ENCODE measurements around the gene PTP4A1.

PTP4A1 gene

DNA sequence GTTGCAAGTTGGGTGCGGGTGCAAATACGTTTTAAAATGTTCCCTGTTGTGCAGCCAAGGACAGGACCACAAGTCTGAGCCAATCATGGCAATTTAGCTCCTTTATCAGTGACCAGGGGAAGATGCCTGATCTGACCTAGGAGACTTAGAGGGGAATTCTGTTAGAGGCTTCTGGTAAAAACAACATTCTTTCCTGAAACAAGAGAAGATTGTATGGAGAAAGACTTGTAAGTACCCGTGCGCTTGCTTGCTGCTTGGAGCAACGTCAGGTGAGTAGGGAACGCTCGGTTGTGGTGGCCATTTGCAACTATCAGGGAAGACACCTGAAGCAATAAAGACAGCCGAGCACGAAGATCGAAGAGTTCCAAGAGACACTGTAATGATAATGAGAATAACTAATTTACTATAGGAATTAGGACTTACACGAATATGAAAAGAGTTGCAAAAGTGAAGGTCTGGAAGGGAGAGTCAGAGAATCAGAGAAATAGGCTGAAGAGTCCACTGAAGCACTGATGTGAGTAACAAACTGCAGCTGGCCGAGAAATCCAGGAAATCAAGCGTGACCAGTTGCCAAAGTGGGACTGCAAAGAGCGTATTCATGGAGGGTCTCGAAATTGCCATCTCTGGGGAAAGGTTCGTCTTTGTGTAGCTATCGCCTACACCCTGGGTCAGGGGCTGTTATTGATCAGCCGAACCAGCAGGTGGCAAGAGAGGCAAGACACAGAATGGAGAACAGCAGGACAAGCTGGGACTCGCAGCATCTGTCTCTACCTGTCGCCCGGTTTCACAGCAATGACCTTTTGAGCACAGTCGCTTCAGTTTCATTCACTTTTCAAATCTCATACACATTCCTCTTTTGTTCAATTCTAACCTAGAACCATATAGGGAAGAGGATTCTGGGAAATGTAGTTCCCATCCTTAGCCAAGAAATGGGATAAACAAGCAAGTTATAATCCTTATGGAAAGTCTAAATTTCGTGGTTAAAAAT, 26.1 kb downstream of the PTP4A1 start:
- H2AFZ ChIP-seq (ENCODE audit: low read length), result peak overlapping the region; percentile 89
- H2AK5ac ChIP-seq (ENCODE audit: low read depth, low read length), result no peak overlapping the region
- H3K18ac ChIP-seq (ENCODE audit: low read length), result peak overlapping the region; percentile 39
- no CpG with 5 or more reads among the region's 23 CpGs for WGBS, 2 donors (ENCODE audit: extremely low coverage in 2 of 2, insufficient read length in 2 of 2, insufficient replicate concordance in 1 of 2)
- H3K9me3 ChIP-seq (replicated peaks in 1 of 2; ENCODE audit: control insufficient read depth in 2 of 2, insufficient read depth in 1 of 2, low read depth in 1 of 2, low read length in 2 of 2), result no peaks in the 10 kb centered on the region
- H3K4me2 ChIP-seq (ENCODE audit: insufficient read depth, low read length, poor library complexity, severe bottlenecking), result peak overlapping the region; percentile 69
- no peaks in the 10 kb centered on the region for H3K79me1 ChIP-seq (ENCODE audit: low read depth, low read length)
- no peaks in the 10 kb centered on the region for H3K36me3 ChIP-seq (replicated peaks in 1 of 2; ENCODE audit: control insufficient read depth in 2 of 2, insufficient read depth in 2 of 2, low read length in 2 of 2)
- H3K27me3 ChIP-seq (ENCODE audit: control insufficient read depth in 3 of 3, insufficient read depth in 3 of 3, low read depth in 1 of 3, low read length in 3 of 3), result no peaks in the 10 kb centered on the region
- no peak overlapping the region for H3K23ac ChIP-seq (ENCODE audit: low read depth, low read length, poor library complexity)
- H2BK120ac ChIP-seq (ENCODE audit: low read depth, low read length), result no peak overlapping the region
- no peak overlapping the region for H2BK12ac ChIP-seq (ENCODE audit: low read length)
- H4K91ac ChIP-seq (ENCODE audit: low read depth, low read length, poor library complexity), result no peak overlapping the region
- no peak overlapping the region for H3K4ac ChIP-seq (ENCODE audit: low read length)
- no peak overlapping the region for H3K9ac ChIP-seq (ENCODE audit: low read depth, low read length, poor library complexity)
- peak; percentile 60 for DNase-seq (ENCODE audit: low spot score)
- H3K27ac ChIP-seq (replicated peaks; ENCODE audit: low read length), result no peak overlapping the region
- no peak overlapping the region for H2BK5ac ChIP-seq (ENCODE audit: low read length)
- no peak overlapping the region for H3K14ac ChIP-seq (ENCODE audit: low read length)
- no peak overlapping the region for H2BK15ac ChIP-seq (ENCODE audit: low read length)
- H3K4me1 ChIP-seq (ENCODE audit: control insufficient read depth in 2 of 2, insufficient read depth in 1 of 2, low read depth in 1 of 2, low read length in 2 of 2), result no peaks in the 10 kb centered on the region
- H3K4me3 ChIP-seq (ENCODE audit: low read length in 2 of 2), result peak overlapping the region; percentile 52 to 83
- H4K8ac ChIP-seq (ENCODE audit: low read depth, low read length), result no peak overlapping the region

DNA sequence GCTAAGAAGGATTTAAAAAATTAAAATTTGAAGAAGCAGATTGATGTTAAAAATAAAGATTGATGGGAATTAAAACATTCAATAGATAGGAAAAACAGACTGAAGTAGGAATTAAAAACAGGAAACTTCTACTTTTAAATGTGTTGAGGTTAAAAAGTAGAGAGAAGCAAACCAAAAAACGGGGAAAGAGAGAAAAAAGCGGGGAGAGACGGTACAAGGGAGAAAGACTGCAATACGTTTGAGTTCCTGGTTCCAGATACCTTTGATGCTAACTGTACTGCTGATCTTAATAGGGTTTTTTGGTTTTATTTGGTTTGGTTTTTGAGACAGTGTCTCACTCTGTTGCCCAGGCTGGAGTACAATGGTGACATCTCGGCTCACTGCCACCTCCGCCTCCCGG, 27.0 kb downstream of the PTP4A1 start:
- no peaks in the 10 kb centered on the region for H3K36me3 ChIP-seq (replicated peaks in 1 of 2; ENCODE audit: control insufficient read depth in 2 of 2, insufficient read depth in 2 of 2, low read length in 2 of 2)
- no peak overlapping the region for H2BK5ac ChIP-seq (ENCODE audit: low read length)
- H3K27ac ChIP-seq (replicated peaks; ENCODE audit: low read length), result no peak overlapping the region
- H3K27me3 ChIP-seq (ENCODE audit: control insufficient read depth in 3 of 3, insufficient read depth in 3 of 3, low read depth in 1 of 3, low read length in 3 of 3), result no peaks in the 10 kb centered on the region
- H3K9me3 ChIP-seq (replicated peaks in 1 of 2; ENCODE audit: control insufficient read depth in 2 of 2, insufficient read depth in 1 of 2, low read depth in 1 of 2, low read length in 2 of 2), result no peaks in the 10 kb centered on the region
- no peak overlapping the region for H3K4me2 ChIP-seq (ENCODE audit: insufficient read depth, low read length, poor library complexity, severe bottlenecking)
- H3K4ac ChIP-seq (ENCODE audit: low read length), result no peak overlapping the region
- H3K14ac ChIP-seq (ENCODE audit: low read length), result no peak overlapping the region
- no peak overlapping the region for H3K9ac ChIP-seq (ENCODE audit: low read depth, low read length, poor library complexity)
- no peak overlapping the region for H2AK5ac ChIP-seq (ENCODE audit: low read depth, low read length)
- no peak overlapping the region for H2BK120ac ChIP-seq (ENCODE audit: low read depth, low read length)
- no peak overlapping the region for H4K91ac ChIP-seq (ENCODE audit: low read depth, low read length, poor library complexity)
- no peak overlapping the region for H4K8ac ChIP-seq (ENCODE audit: low read depth, low read length)
- H3K79me1 ChIP-seq (ENCODE audit: low read depth, low read length), result no peaks in the 10 kb centered on the region
- no peak overlapping the region for H3K23ac ChIP-seq (ENCODE audit: low read depth, low read length, poor library complexity)
- H3K4me1 ChIP-seq (ENCODE audit: control insufficient read depth in 2 of 2, insufficient read depth in 1 of 2, low read depth in 1 of 2, low read length in 2 of 2), result no peaks in the 10 kb centered on the region
- no CpG with 5 or more reads among the region's 7 CpGs for WGBS, 2 donors (ENCODE audit: extremely low coverage in 2 of 2, insufficient read length in 2 of 2, insufficient replicate concordance in 1 of 2)
- peak overlapping the region; percentile 89 for H2AFZ ChIP-seq (ENCODE audit: low read length)
- DNase-seq (ENCODE audit: low spot score), result no peak
- no peak overlapping the region for H2BK12ac ChIP-seq (ENCODE audit: low read length)
- no peak overlapping the region for H3K4me3 ChIP-seq (ENCODE audit: low read length in 2 of 2)
- H3K18ac ChIP-seq (ENCODE audit: low read length), result no peak overlapping the region
- no peak overlapping the region for H2BK15ac ChIP-seq (ENCODE audit: low read length)

DNA sequence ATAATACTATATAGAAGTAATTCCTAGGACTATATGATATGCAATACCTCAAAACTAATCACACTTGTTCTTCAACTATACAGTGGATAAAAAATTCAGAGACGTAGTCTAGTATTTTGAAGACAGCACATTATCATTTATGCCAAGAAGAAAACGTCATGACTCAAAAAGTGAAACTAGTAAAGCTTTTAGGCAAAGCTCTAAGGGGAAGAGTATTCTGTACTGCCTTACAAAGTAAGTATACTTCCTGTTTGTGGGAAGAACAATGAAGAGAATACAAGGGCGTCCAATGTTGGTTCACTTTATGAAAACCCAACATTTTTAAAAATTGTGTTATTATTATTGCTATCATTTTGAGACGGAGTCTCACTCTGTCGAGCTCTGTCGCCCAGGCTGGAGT, 27.9 kb downstream of the PTP4A1 start:
- no peak overlapping the region for H3K4me2 ChIP-seq (ENCODE audit: insufficient read depth, low read length, poor library complexity, severe bottlenecking)
- no peak overlapping the region for H2AK5ac ChIP-seq (ENCODE audit: low read depth, low read length)
- H3K9ac ChIP-seq (ENCODE audit: low read depth, low read length, poor library complexity), result no peak overlapping the region
- H3K4me1 ChIP-seq (ENCODE audit: control insufficient read depth in 2 of 2, insufficient read depth in 1 of 2, low read depth in 1 of 2, low read length in 2 of 2), result no peaks in the 10 kb centered on the region
- H2AFZ ChIP-seq (ENCODE audit: low read length), result no peak overlapping the region
- no peak overlapping the region for H3K4ac ChIP-seq (ENCODE audit: low read length)
- H2BK120ac ChIP-seq (ENCODE audit: low read depth, low read length), result no peak overlapping the region
- H2BK15ac ChIP-seq (ENCODE audit: low read length), result no peak overlapping the region
- no peak overlapping the region for H3K14ac ChIP-seq (ENCODE audit: low read length)
- no peak for DNase-seq (ENCODE audit: low spot score)
- no peak overlapping the region for H3K23ac ChIP-seq (ENCODE audit: low read depth, low read length, poor library complexity)
- WGBS, 2 donors (ENCODE audit: extremely low coverage in 2 of 2, insufficient read length in 2 of 2, insufficient replicate concordance in 1 of 2), result no CpG with 5 or more reads among the region's 6 CpGs
- no peaks in the 10 kb centered on the region for H3K9me3 ChIP-seq (replicated peaks in 1 of 2; ENCODE audit: control insufficient read depth in 2 of 2, insufficient read depth in 1 of 2, low read depth in 1 of 2, low read length in 2 of 2)
- H2BK5ac ChIP-seq (ENCODE audit: low read length), result no peak overlapping the region
- H3K27ac ChIP-seq (replicated peaks; ENCODE audit: low read length), result no peak overlapping the region
- H4K8ac ChIP-seq (ENCODE audit: low read depth, low read length), result no peak overlapping the region
- H4K91ac ChIP-seq (ENCODE audit: low read depth, low read length, poor library complexity), result no peak overlapping the region
- H3K79me1 ChIP-seq (ENCODE audit: low read depth, low read length), result no peaks in the 10 kb centered on the region
- H3K36me3 ChIP-seq (replicated peaks in 1 of 2; ENCODE audit: control insufficient read depth in 2 of 2, insufficient read depth in 2 of 2, low read length in 2 of 2), result no peaks in the 10 kb centered on the region
- H3K4me3 ChIP-seq (ENCODE audit: low read length in 2 of 2), result no peak overlapping the region
- H3K27me3 ChIP-seq (ENCODE audit: control insufficient read depth in 3 of 3, insufficient read depth in 3 of 3, low read depth in 1 of 3, low read length in 3 of 3), result no peaks in the 10 kb centered on the region
- no peak overlapping the region for H3K18ac ChIP-seq (ENCODE audit: low read length)
- no peak overlapping the region for H2BK12ac ChIP-seq (ENCODE audit: low read length)

DNA sequence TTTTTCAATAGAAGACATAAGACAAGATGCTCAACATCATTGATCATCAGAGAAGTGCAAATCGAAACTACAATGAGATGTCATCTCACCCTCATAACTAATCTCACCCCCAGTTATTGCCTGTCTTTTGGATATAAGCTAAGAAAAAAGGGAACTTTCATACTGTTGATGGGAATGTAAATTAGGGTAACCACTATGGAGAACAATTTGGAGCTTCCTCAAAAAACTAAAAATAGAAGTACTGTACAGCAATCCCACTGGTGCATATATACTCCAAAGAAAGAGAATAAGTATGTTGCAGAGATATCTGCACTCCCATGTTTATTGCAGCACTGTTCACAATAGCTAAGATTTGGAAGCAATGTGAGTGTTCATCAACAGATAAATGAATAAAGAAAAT, 37.0 kb downstream of the PTP4A1 start:
- no peak for DNase-seq (ENCODE audit: low spot score)
- no peaks in the 10 kb centered on the region for H3K27me3 ChIP-seq (ENCODE audit: control insufficient read depth in 3 of 3, insufficient read depth in 3 of 3, low read depth in 1 of 3, low read length in 3 of 3)
- WGBS, 2 donors (ENCODE audit: extremely low coverage in 2 of 2, insufficient read length in 2 of 2, insufficient replicate concordance in 1 of 2), result no CpG with 5 or more reads among the region's 1 CpG
- H3K27ac ChIP-seq (replicated peaks; ENCODE audit: low read length), result no peak overlapping the region
- H2AK5ac ChIP-seq (ENCODE audit: low read depth, low read length), result no peak overlapping the region
- no peak overlapping the region for H2BK5ac ChIP-seq (ENCODE audit: low read length)
- H3K4ac ChIP-seq (ENCODE audit: low read length), result no peak overlapping the region
- H2AFZ ChIP-seq (ENCODE audit: low read length), result no peak overlapping the region
- H3K4me1 ChIP-seq (ENCODE audit: control insufficient read depth in 2 of 2, insufficient read depth in 1 of 2, low read depth in 1 of 2, low read length in 2 of 2), result no peaks in the 10 kb centered on the region
- H3K4me3 ChIP-seq (ENCODE audit: low read length in 2 of 2), result no peak overlapping the region
- H3K9me3 ChIP-seq (replicated peaks in 1 of 2; ENCODE audit: control insufficient read depth in 2 of 2, insufficient read depth in 1 of 2, low read depth in 1 of 2, low read length in 2 of 2), result no peaks in the 10 kb centered on the region
- H3K4me2 ChIP-seq (ENCODE audit: insufficient read depth, low read length, poor library complexity, severe bottlenecking), result no peak overlapping the region
- H3K14ac ChIP-seq (ENCODE audit: low read length), result no peak overlapping the region
- H3K23ac ChIP-seq (ENCODE audit: low read depth, low read length, poor library complexity), result no peak overlapping the region
- no peak overlapping the region for H3K9ac ChIP-seq (ENCODE audit: low read depth, low read length, poor library complexity)
- H2BK15ac ChIP-seq (ENCODE audit: low read length), result no peak overlapping the region
- no peak overlapping the region for H4K8ac ChIP-seq (ENCODE audit: low read depth, low read length)
- H2BK12ac ChIP-seq (ENCODE audit: low read length), result no peak overlapping the region
- H3K79me1 ChIP-seq (ENCODE audit: low read depth, low read length), result no peaks in the 10 kb centered on the region
- H3K36me3 ChIP-seq (replicated peaks in 1 of 2; ENCODE audit: control insufficient read depth in 2 of 2, insufficient read depth in 2 of 2, low read length in 2 of 2), result no peaks in the 10 kb centered on the region
- H3K18ac ChIP-seq (ENCODE audit: low read length), result no peak overlapping the region
- H2BK120ac ChIP-seq (ENCODE audit: low read depth, low read length), result no peak overlapping the region
- no peak overlapping the region for H4K91ac ChIP-seq (ENCODE audit: low read depth, low read length, poor library complexity)
